ENCODE measurements around the gene EPHA2.

DNA sequence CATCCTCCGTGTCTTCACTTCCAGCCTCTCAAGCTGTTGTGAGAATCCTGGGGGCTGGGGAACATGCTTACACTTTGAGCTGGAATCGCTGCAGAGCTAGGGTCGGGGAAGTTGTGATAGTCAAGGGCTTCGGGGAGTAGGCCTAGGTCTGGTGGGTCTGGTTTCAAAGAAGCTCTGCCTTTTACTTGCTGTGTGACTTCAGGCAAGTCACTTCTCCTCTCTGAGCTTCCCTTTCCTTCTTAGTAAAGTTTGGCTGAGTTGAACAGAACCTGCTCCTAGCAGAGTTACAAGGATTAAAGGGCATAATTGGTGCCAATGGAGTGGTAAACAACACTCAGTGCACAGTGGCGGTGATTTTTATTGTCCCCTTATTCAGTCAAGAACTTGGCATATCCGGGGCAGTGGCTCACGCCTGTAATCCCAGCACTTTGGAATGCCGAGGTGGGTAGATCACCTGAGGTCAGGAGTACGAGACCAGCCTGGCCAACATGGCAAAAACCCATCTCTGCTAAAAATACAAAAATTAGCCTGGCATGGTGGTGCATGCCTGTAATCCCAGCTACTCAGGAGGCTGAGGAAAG is 30.9 kb upstream of the EPHA2 start:
- no peak for TF ChIP-seq CTCF (IDR thresholded peaks at IDR 0.05; ENCODE audit: insufficient read depth, low read length, poor library complexity, severe bottlenecking)
- TF ChIP-seq EZH2phosphoT487 (conservative IDR thresholded peaks at IDR 0.05; ENCODE audit: low read length): no peak
